IMR-90 (cell line): Measurements from ENCODE around the gene PCED1A. TPM values are rescaled to one million over a fixed set of nuclear protein-coding genes. Genes with fewer than 3 reads are reported as not detected.

ENCODE experiments used
- ATAC-seq: fragments of 200-7000 bp; cut with Tn5 transposase; 2 replicates; pipeline ENCODE4 v1.9.1; 2020; ENCODE audit warnings: low read depth, mild to moderate bottlenecking, moderate library complexity
- BruUV-seq: library from RNA; stranded (reverse); fragments of 400-500 nt; replicated peaks from 2 replicates; lab custom pipeline; 2021; lab: Mats Ljungman, UMichigan
- CTCF ChIA-PET: fragments of 300-600 bp; formaldehyde crosslinking; extraction: SDS; loops from one replicate; lab custom pipeline; 2021; ENCODE audit warnings: antibody characterized with exemption; lab: Yijun Ruan, JAX
- POLR2A ChIA-PET: fragments of 300-600 bp; sonication (Branson Sonifier 250); formaldehyde crosslinking; loops from one replicate; lab custom pipeline; 2022; ENCODE audit warnings: antibody characterized with exemption; ENCODE audit not compliant: unreplicated experiment; lab: Charles Lee
- DNase-seq: peaks from one replicate; pipeline ENCODE4 v3.0.0; 2013
- H2AFZ ChIP-seq: replicated peaks from 2 replicates; pipeline ENCODE3; 2013; ENCODE audit warnings: low read length, mild to moderate bottlenecking; ENCODE audit not compliant: poor library complexity
- H2AK5ac ChIP-seq: 2 replicates; pipeline ENCODE4 v1.6.1; 2013; ENCODE audit warnings: low read depth, low read length, inconsistent platforms
- H2AK9ac ChIP-seq: replicated peaks from 2 replicates; pipeline ENCODE3; 2013; ENCODE audit warnings: mild to moderate bottlenecking, low read depth, low read length, moderate library complexity; ENCODE audit not compliant: poor library complexity
- H2BK120ac ChIP-seq: 2 replicates; pipeline ENCODE4 v1.6.1; 2013; ENCODE audit warnings: low read depth, low read length, inconsistent platforms
- H2BK15ac ChIP-seq: 3 replicates; pipeline ENCODE4 v1.6.1; 2013; ENCODE audit warnings: low read depth, low read length, inconsistent platforms
- H2BK20ac ChIP-seq: 2 replicates; pipeline ENCODE4 v1.6.1; 2013; ENCODE audit warnings: low read depth, mild to moderate bottlenecking, inconsistent platforms, low read length, moderate library complexity
- H2BK5ac ChIP-seq: 2 replicates; pipeline ENCODE4 v1.6.1; 2013; ENCODE audit warnings: mild to moderate bottlenecking, low read depth, low read length, inconsistent platforms; ENCODE audit not compliant: poor library complexity, severe bottlenecking
- H3K14ac ChIP-seq: replicated peaks from 2 replicates; pipeline ENCODE4 v1.6.1; 2013; ENCODE audit warnings: low read depth, low read length, inconsistent platforms
- H3K18ac ChIP-seq: 2 replicates; pipeline ENCODE4 v1.6.1; 2013; ENCODE audit warnings: low read depth, low read length, control low read depth
- H3K23ac ChIP-seq: 2 replicates; pipeline ENCODE4 v1.6.1; 2013; ENCODE audit warnings: low read depth, low read length, inconsistent platforms
- H3K27ac ChIP-seq: 2 replicates; pipeline ENCODE4 v1.5.1; 2013; ENCODE audit warnings: mild to moderate bottlenecking, control low read depth, low read length; ENCODE audit not compliant: insufficient read depth
- H3K27me3 ChIP-seq: 2 replicates; pipeline ENCODE4 v1.6.1; 2013; ENCODE audit warnings: low read length; ENCODE audit not compliant: control insufficient read depth, insufficient read depth
- H3K36me3 ChIP-seq: 2 replicates; pipeline ENCODE4 v1.6.1; 2013; ENCODE audit warnings: low read length, mixed read lengths; ENCODE audit not compliant: control insufficient read depth, insufficient read depth
- H3K4ac ChIP-seq: 2 replicates; pipeline ENCODE4 v1.6.1; 2013; ENCODE audit warnings: low read depth, low read length, inconsistent platforms
- H3K4me1 ChIP-seq: 2 replicates; pipeline ENCODE4 v1.6.1; 2013; ENCODE audit warnings: low read length, mixed read lengths; ENCODE audit not compliant: control insufficient read depth, insufficient read depth
- H3K4me2 ChIP-seq: 2 replicates; pipeline ENCODE4 v1.6.1; 2013; ENCODE audit warnings: low read depth, mild to moderate bottlenecking, control low read depth, low read length, moderate library complexity
- H3K4me3 ChIP-seq: 2 replicates; pipeline ENCODE4 v1.5.1; 2013; ENCODE audit warnings: low read depth, mild to moderate bottlenecking, control low read depth, low read length, moderate library complexity; ENCODE audit not compliant: insufficient read depth
- H3K56ac ChIP-seq: 2 replicates; pipeline ENCODE4 v1.6.1; 2013; ENCODE audit warnings: low read length, inconsistent platforms; ENCODE audit not compliant: insufficient read depth; ENCODE audit errors: extremely low read depth
- H3K79me1 ChIP-seq, 2 experiments: 2 replicates each; pipeline ENCODE4 v1.6.1; 2013; ENCODE audit warnings: low read length in 2 of 2, inconsistent platforms in 1 of 2, low read depth in 1 of 2
- H3K9ac ChIP-seq: 2 replicates; pipeline ENCODE4 v1.6.1; 2013; ENCODE audit warnings: low read depth, low read length, control low read depth
- H3K9me1 ChIP-seq: 2 replicates; pipeline ENCODE4 v1.6.1; 2013; ENCODE audit warnings: low read length, inconsistent platforms; ENCODE audit not compliant: insufficient read depth
- H3K9me3 ChIP-seq: 2 replicates; pipeline ENCODE4 v1.6.1; 2013; ENCODE audit warnings: low read length; ENCODE audit not compliant: control insufficient read depth, insufficient read depth
- H4K20me1 ChIP-seq: 2 replicates; pipeline ENCODE4 v1.6.1; 2013; ENCODE audit warnings: low read length, inconsistent platforms; ENCODE audit not compliant: insufficient read depth
- H4K5ac ChIP-seq: 2 replicates; pipeline ENCODE4 v1.6.1; 2013; ENCODE audit warnings: mild to moderate bottlenecking, low read depth, low read length, control low read depth
- H4K8ac ChIP-seq, 2 experiments: 2 replicates each; pipeline ENCODE4 v1.6.1; 2013; ENCODE audit warnings: low read depth in 2 of 2, low read length in 2 of 2, control low read depth in 1 of 2, inconsistent platforms in 1 of 2
- H4K91ac ChIP-seq: 2 replicates; pipeline ENCODE4 v1.6.1; 2013; ENCODE audit warnings: low read depth, low read length, inconsistent platforms; ENCODE audit not compliant: insufficient read depth
- BHLHE40 ChIP-seq: fragments of 150-350 bp; IDR thresholded peaks from 2 replicates; pipeline ENCODE4 v1.6.1; 2016; ENCODE audit warnings: mild to moderate bottlenecking, low read depth, low read length
- CEBPB ChIP-seq: IDR thresholded peaks from 2 replicates; pipeline ENCODE4 v1.6.1; 2012; ENCODE audit warnings: low read depth, low read length, improper control_type of control experiment
- CHD1 ChIP-seq: IDR thresholded peaks from 2 replicates; pipeline ENCODE4 v1.6.1; 2012; ENCODE audit warnings: low read depth, low read length, improper control_type of control experiment
- CTCF ChIP-seq: conservative IDR thresholded peaks from 2 replicates; pipeline ENCODE4 v1.5.1; 2012; ENCODE audit warnings: mild to moderate bottlenecking, low read depth, low read length, improper control_type of control experiment
- FOS ChIP-seq: fragments of 150-350 bp; IDR thresholded peaks from 2 replicates; pipeline ENCODE4 v1.6.1; 2016; ENCODE audit warnings: low read depth, low read length
- MAFK ChIP-seq: IDR thresholded peaks from 2 replicates; pipeline ENCODE4 v1.6.1; 2012; ENCODE audit warnings: low read depth, low read length, improper control_type of control experiment
- MAZ ChIP-seq: IDR thresholded peaks from 2 replicates; pipeline ENCODE4 v1.6.1; 2012; ENCODE audit warnings: low read depth, mild to moderate bottlenecking, low read length, improper control_type of control experiment, moderate library complexity, borderline replicate concordance
- MXI1 ChIP-seq: IDR thresholded peaks from 2 replicates; pipeline ENCODE4 v1.6.1; 2012; ENCODE audit warnings: low read depth, mild to moderate bottlenecking, low read length, moderate library complexity, borderline replicate concordance
- NFE2L2 ChIP-seq: fragments of 150-350 bp; IDR thresholded peaks from 2 replicates; pipeline ENCODE4 v1.6.1; 2016; ENCODE audit warnings: low read depth, mild to moderate bottlenecking, low read length
- POLR2A ChIP-seq: IDR thresholded peaks from 2 replicates; pipeline ENCODE4 v1.6.1; 2012; ENCODE audit warnings: mild to moderate bottlenecking, low read depth, low read length
- RAD21 ChIP-seq: IDR thresholded peaks from 2 replicates; pipeline ENCODE4 v1.6.1; 2012; ENCODE audit warnings: low read length, improper control_type of control experiment
- RCOR1 ChIP-seq: IDR thresholded peaks from 2 replicates; pipeline ENCODE4 v1.6.1; 2012; ENCODE audit warnings: mild to moderate bottlenecking, low read length, improper control_type of control experiment; ENCODE audit not compliant: insufficient replicate concordance
- RFX5 ChIP-seq: IDR thresholded peaks from 2 replicates; pipeline ENCODE4 v1.8.0; 2012; ENCODE audit warnings: low read depth, mild to moderate bottlenecking, low read length, moderate library complexity
- SMC3 ChIP-seq: fragments of 150-350 bp; IDR thresholded peaks from 2 replicates; pipeline ENCODE4 v1.6.1; 2016; ENCODE audit warnings: low read depth, mild to moderate bottlenecking, antibody characterized with exemption, low read length, moderate library complexity
- WGBS, 2 experiments: methylation state at CpG; one replicate each; pipeline versions ENCODE4 v1.1.5 to v1.1.7; 2013; ENCODE audit warnings: missing lambda C conversion rate in 2 of 2; ENCODE audit not compliant: insufficient read length in 1 of 2; ENCODE audit errors: extremely low coverage in 2 of 2; 5-methylcytosine and 5-hydroxymethylcytosine counted together
- dilution Hi-C: fragments of 300-500 bp; cut with HindIII; formaldehyde crosslinking; loops from one replicate; pipeline ENCODE4 v1.14.3; 2018; ENCODE audit warnings: low sequenced_read_pairs; ENCODE audit not compliant: unreplicated experiment
- in situ Hi-C: fragments of 300-500 bp; cut with MboI; formaldehyde crosslinking; loops from 3 replicates; pipeline ENCODE4 v1.14.3; 2019; ENCODE audit warnings: low sequenced_read_pairs, inconsistent platforms, mixed read lengths
- intact Hi-C: fragments of 100-400 bp; cut with micrococcal nuclease; formaldehyde crosslinking; loops from 2 replicates; pipeline ENCODE4 v1.10.0; 2022
- polyA plus RNA-seq, 3 experiments: library from polyadenylated mRNA; depleted of rRNA; stranded (reverse); fragments of >200 nt; gene quantifications; 2 replicates each; pipeline ENCODE4 v1.2.3, GENCODE V29; 2012; ENCODE audit warnings: low replicate concordance in 1 of 3
- total RNA-seq: library from RNA; depleted of rRNA; stranded (reverse); fragments of >200 nt; gene quantifications from 2 replicates; pipeline ENCODE4 v1.2.3, GENCODE V29; 2012
- TF ChIP-seq, protein P1 (sequence below): fragments of 150-350 bp; IDR thresholded peaks from 2 replicates; pipeline ENCODE4 v1.6.1; 2017; ENCODE audit warnings: mild to moderate bottlenecking, antibody characterized with exemption, low read length, low read depth

PCED1A gene
- total and polyA plus RNA-seq, 2 of the 4 experiments (the other 2 are of a cell fraction) = 9.7 to 33.4 TPM

GRCh38 chr20:2865630-2866029 is 25.2 kb upstream of the PCED1A start:
- no peak overlapping the region for H2AK5ac ChIP-seq
- dilution Hi-C loops (no loop called here), intact Hi-C loops (no loop called here), in situ Hi-C loops (no loop called here)
- DNase-seq (no peak), ATAC-seq (no peak)
- no peak overlapping the region for H3K4me3 ChIP-seq
- no peak for TF ChIP-seq MAFK
- no peak for TF ChIP-seq SMC3
- TF ChIP-seq MXI1 = no peak
- TF ChIP-seq FOS = no peak
- no peak for TF ChIP-seq BHLHE40
- no peak for TF ChIP-seq CHD1
- no peak for TF ChIP-seq NFE2L2
- no peak for TF ChIP-seq CTCF
- no peak for TF ChIP-seq RFX5
- TF ChIP-seq RAD21 = no peak
- TF ChIP-seq, protein P1, sequence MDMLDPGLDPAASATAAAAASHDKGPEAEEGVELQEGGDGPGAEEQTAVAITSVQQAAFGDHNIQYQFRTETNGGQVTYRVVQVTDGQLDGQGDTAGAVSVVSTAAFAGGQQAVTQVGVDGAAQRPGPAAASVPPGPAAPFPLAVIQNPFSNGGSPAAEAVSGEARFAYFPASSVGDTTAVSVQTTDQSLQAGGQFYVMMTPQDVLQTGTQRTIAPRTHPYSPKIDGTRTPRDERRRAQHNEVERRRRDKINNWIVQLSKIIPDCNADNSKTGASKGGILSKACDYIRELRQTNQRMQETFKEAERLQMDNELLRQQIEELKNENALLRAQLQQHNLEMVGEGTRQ = no peak
- no peak for TF ChIP-seq RCOR1
- no peak for TF ChIP-seq CEBPB
- no peak for TF ChIP-seq POLR2A
- no peak for TF ChIP-seq MAZ
- H3K79me1 ChIP-seq = peaks cover 0 to 5% of the 10 kb centered on the region in 2 experiments; a peak in 1 of 4 replicates
- H3K27me3 ChIP-seq = no peaks in the 10 kb centered on the region
- CTCF ChIA-PET = no interaction called here
- no peak overlapping the region for H3K9ac ChIP-seq
- 100% methylated on average over 2 of the region's 3 CpGs; no CpG with 5 or more reads in 1 of the 2 experiments for WGBS, 2 experiments
- POLR2A ChIA-PET = no interaction called here
- no peak overlapping the region for H3K4ac ChIP-seq
- H2BK15ac ChIP-seq = no peak overlapping the region
- H3K4me1 ChIP-seq = peaks cover 1% of the 10 kb centered on the region
- no peak overlapping the region for H4K8ac ChIP-seq
- no peak overlapping the region for H2BK120ac ChIP-seq
- no peak overlapping the region for H4K5ac ChIP-seq
- no peaks in the 10 kb centered on the region for H3K9me3 ChIP-seq
- H3K18ac ChIP-seq = no peak overlapping the region
- no peak overlapping the region for H3K56ac ChIP-seq
- H4K91ac ChIP-seq = no peak overlapping the region
- no peak overlapping the region for H3K4me2 ChIP-seq
- BruUV-seq = no TSS peak
- H3K9me1 ChIP-seq = peaks cover 6% of the 10 kb centered on the region
- no peak overlapping the region for H3K23ac ChIP-seq
- no peak overlapping the region for H2BK5ac ChIP-seq
- no peak overlapping the region for H3K27ac ChIP-seq
- no peaks in the 10 kb centered on the region; the same call in 1 of the 2 replicates for H4K20me1 ChIP-seq
- H2AK9ac ChIP-seq = peak overlapping the region; percentile 55
- no peak overlapping the region for H2BK20ac ChIP-seq
- H2AFZ ChIP-seq = no peak overlapping the region
- no peak overlapping the region for H3K14ac ChIP-seq
- peaks cover 58% of the 10 kb centered on the region for H3K36me3 ChIP-seq
